NCI-H1092 (cell line): ENCODE data around the gene KCMF1.

Experiments used
- DNase-seq: peaks from one replicate; lab custom pipeline; 2025; lab: John Stamatoyannopoulos, UW

The KCMF1 gene

GRCh38 chr2:84986018-84986417 lies 15.1 kb downstream of the KCMF1 start:
- no peak for DNase-seq

- no peak for DNase-seq
Observed at GRCh38 chr2:84989422-84989821, 18.5 kb downstream of the KCMF1 start.

- DNase-seq, result no peak
Observed at GRCh38 chr2:84989927-84990326, 19.0 kb downstream of the KCMF1 start.

- no peak for DNase-seq
Observed at GRCh38 chr2:84991404-84992160, 20.6 kb downstream of the KCMF1 start.

GRCh38 chr2:84995826-84996225 lies 24.9 kb downstream of the KCMF1 start:
- DNase-seq, result no peak

GRCh38 chr2:84996909-84997308 lies 25.9 kb downstream of the KCMF1 start:
- no peak for DNase-seq

- DNase-seq, result no peak
Observed at GRCh38 chr2:84999553-84999955, 28.6 kb downstream of the KCMF1 start.

GRCh38 chr2:85001595-85001994 lies 30.6 kb downstream of the KCMF1 start:
- DNase-seq, result no peak

- no peak for DNase-seq
Observed at GRCh38 chr2:85002534-85002933, 31.6 kb downstream of the KCMF1 start.

- DNase-seq, result no peak
Observed at GRCh38 chr2:85008252-85008651, 37.3 kb downstream of the KCMF1 start.

GRCh38 chr2:85009019-85009618 lies 38.2 kb downstream of the KCMF1 start:
- DNase-seq, result no peak

GRCh38 chr2:85010404-85010803 lies 39.4 kb downstream of the KCMF1 start:
- DNase-seq, result no peak

GRCh38 chr2:85011098-85011497 lies 40.1 kb downstream of the KCMF1 start:
- no peak for DNase-seq

GRCh38 chr2:85011747-85012146 lies 40.8 kb downstream of the KCMF1 start:
- no peak for DNase-seq

GRCh38 chr2:85012431-85012830 lies 41.5 kb downstream of the KCMF1 start:
- no peak for DNase-seq

GRCh38 chr2:85012855-85013254 lies 41.9 kb downstream of the KCMF1 start:
- DNase-seq, result no peak

- no peak for DNase-seq
Observed at GRCh38 chr2:85015653-85016360, 44.8 kb downstream of the KCMF1 start.

GRCh38 chr2:85016446-85016845 lies 45.5 kb downstream of the KCMF1 start:
- DNase-seq, result no peak

GRCh38 chr2:85017411-85018048 lies 46.6 kb downstream of the KCMF1 start:
- DNase-seq, result no peak

- DNase-seq, result no peak
Observed at GRCh38 chr2:85018049-85018447, 47.1 kb downstream of the KCMF1 start.

GRCh38 chr2:85019121-85019520 lies 48.2 kb downstream of the KCMF1 start:
- no peak for DNase-seq

- DNase-seq, result no peak
Observed at GRCh38 chr2:85022232-85022631, 51.3 kb downstream of the KCMF1 start.
